H1 (cell line): Measurements from ENCODE around the gene SLC43A2. TPM values are rescaled to one million over a fixed set of nuclear protein-coding genes. Genes with fewer than 3 reads are reported as not detected.

Experiments used
- CHD7 ChIP-seq: fragments of 300-600 bp; sonication (generic); IDR thresholded peaks from 2 replicates; pipeline ENCODE4 v1.7.1; 2012; ENCODE audit warnings: low read length, moderate library complexity, mild to moderate bottlenecking, inconsistent platforms; ENCODE audit not compliant: insufficient replicate concordance
- polyA plus RNA-seq, 7 experiments: library from polyadenylated mRNA; depleted of rRNA in 3 of 7; stranded (reverse) in 5 of 7; unstranded in 2 of 7; fragments of >200 nt in 5 of 7; fragments of 200-250 nt in 2 of 7; gene quantifications; 1 replicate in 5 of 7; 2 replicates in 1 of 7; 4 replicates in 1 of 7; pipeline versions ENCODE4 v1.2.1 to v1.2.3, GENCODE V29; 2011 to 2013; ENCODE audit warnings: missing spikeins in 2 of 7, mixed read lengths in 2 of 7
- total RNA-seq: library from RNA; stranded (reverse); fragmentation: NEBNext Ultra II Directional; extraction: Animal tissue kit (Norgen Biotek cat#: 25700); gene quantifications from 2 replicates; pipeline ENCODE4 v1.2.1, GENCODE V29; 2021

The SLC43A2 gene
- total and polyA plus RNA-seq, 2 of the 8 experiments (the other 6 are each of a cell fraction or from before 2014, with no cell fraction given): 6.6 to 10.5 TPM

- TF ChIP-seq CHD7: no peak
Observed at GRCh38 chr17:1627982-1628855, at the start of gene SLC43A2 (continued).
